ENCODE data around the gene CLCN5.

DNA sequence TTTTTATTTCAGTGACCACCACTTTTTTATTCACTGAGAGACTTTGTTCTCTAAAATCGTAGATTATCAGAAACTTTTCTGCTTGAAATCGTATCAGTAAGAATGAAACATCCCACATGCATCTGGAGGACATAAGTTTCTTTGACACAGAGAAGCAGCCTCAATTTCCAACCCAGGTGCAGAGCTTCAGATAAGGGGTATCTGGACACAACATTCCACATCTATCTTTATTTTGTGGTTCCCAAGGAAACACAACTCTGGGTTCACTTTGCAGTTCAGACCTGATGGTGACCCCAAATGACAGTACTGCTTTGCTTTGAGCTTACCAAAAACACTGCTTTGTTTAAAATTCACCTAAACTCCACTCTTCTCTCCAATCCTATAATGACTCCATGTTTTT, 1.3 kb upstream of the CLCN5 start:
- TF ChIP-seq, protein P1, sequence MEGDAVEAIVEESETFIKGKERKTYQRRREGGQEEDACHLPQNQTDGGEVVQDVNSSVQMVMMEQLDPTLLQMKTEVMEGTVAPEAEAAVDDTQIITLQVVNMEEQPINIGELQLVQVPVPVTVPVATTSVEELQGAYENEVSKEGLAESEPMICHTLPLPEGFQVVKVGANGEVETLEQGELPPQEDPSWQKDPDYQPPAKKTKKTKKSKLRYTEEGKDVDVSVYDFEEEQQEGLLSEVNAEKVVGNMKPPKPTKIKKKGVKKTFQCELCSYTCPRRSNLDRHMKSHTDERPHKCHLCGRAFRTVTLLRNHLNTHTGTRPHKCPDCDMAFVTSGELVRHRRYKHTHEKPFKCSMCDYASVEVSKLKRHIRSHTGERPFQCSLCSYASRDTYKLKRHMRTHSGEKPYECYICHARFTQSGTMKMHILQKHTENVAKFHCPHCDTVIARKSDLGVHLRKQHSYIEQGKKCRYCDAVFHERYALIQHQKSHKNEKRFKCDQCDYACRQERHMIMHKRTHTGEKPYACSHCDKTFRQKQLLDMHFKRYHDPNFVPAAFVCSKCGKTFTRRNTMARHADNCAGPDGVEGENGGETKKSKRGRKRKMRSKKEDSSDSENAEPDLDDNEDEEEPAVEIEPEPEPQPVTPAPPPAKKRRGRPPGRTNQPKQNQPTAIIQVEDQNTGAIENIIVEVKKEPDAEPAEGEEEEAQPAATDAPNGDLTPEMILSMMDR (IDR thresholded peaks at IDR 0.05; ENCODE audit: low read depth, low read length): no peak
- TF ChIP-seq MYC (IDR thresholded peaks at IDR 0.05; ENCODE audit: low read depth, low read length) (no peak), POLR2A (IDR thresholded peaks at IDR 0.05; ENCODE audit: extremely low read depth, insufficient read length) (no peak)

All from NB4 (cell line).